Loucy (cell line): ENCODE measurements around the gene MT2A.
A peak's percentile ranks its signal among the peaks of the same experiment; 100 is the strongest.

ENCODE experiments used
- H2AFZ ChIP-seq: fragments of 200-600 bp; sonication (generic); 2 replicates; pipeline ENCODE4 v1.6.0; 2016; ENCODE audit warnings: antibody characterized with exemption, mild to moderate bottlenecking, low read length, moderate library complexity
- H3F3A ChIP-seq: fragments of 200-600 bp; 2 replicates; pipeline ENCODE4 v1.6.0; 2016; ENCODE audit warnings: antibody characterized with exemption, low read depth, mild to moderate bottlenecking
- H3K27me3 ChIP-seq: fragments of 200-600 bp; sonication (generic); 2 replicates; pipeline ENCODE4 v1.6.1; 2014; ENCODE audit warnings: low read length, mild to moderate bottlenecking; ENCODE audit not compliant: insufficient read depth, poor library complexity, severe bottlenecking
- H3K36me3 ChIP-seq: fragments of 200-600 bp; sonication (generic); 2 replicates; pipeline ENCODE4 v1.6.1; 2016; ENCODE audit warnings: low read length; ENCODE audit not compliant: insufficient read depth
- H3K4me1 ChIP-seq: fragments of 200-600 bp; sonication (generic); 2 replicates; pipeline ENCODE4 v1.5.1; 2014; ENCODE audit warnings: low read length, mild to moderate bottlenecking; ENCODE audit not compliant: insufficient read depth, poor library complexity, severe bottlenecking
- H3K4me2 ChIP-seq: fragments of 200-600 bp; sonication (generic); 2 replicates; pipeline ENCODE4 v1.6.0; 2014; ENCODE audit warnings: antibody characterized with exemption, low read length, low read depth, mild to moderate bottlenecking; ENCODE audit not compliant: poor library complexity, severe bottlenecking
- H3K4me3 ChIP-seq: fragments of 200-600 bp; sonication (generic); 2 replicates; pipeline ENCODE4 v1.5.1; 2014; ENCODE audit warnings: low read length, mild to moderate bottlenecking, mixed read lengths; ENCODE audit not compliant: poor library complexity, severe bottlenecking
- H3K79me2 ChIP-seq: fragments of 200-600 bp; sonication (generic); 2 replicates; pipeline ENCODE4 v1.6.1; 2014; ENCODE audit warnings: low read length; ENCODE audit not compliant: insufficient read depth
- H3K9ac ChIP-seq: fragments of 200-600 bp; sonication (generic); 2 replicates; pipeline ENCODE4 v1.6.0; 2014; ENCODE audit warnings: mild to moderate bottlenecking, low read depth, low read length, moderate library complexity; ENCODE audit not compliant: poor library complexity, severe bottlenecking
- H3K9me2 ChIP-seq: fragments of 200-600 bp; sonication (generic); replicated peaks from 2 replicates; pipeline ENCODE4 v1.6.1; 2016; ENCODE audit warnings: low read depth, low read length, mixed read lengths
- H3K9me3 ChIP-seq: fragments of 200-600 bp; sonication (generic); 2 replicates; pipeline ENCODE4 v1.6.1; 2014; ENCODE audit warnings: mild to moderate bottlenecking, antibody characterized with exemption, low read length, low read depth; ENCODE audit not compliant: insufficient read depth
- H4K20me1 ChIP-seq: fragments of 200-600 bp; sonication (generic); 2 replicates; pipeline ENCODE4 v1.6.0; 2014; ENCODE audit warnings: antibody characterized with exemption, low read length, mild to moderate bottlenecking; ENCODE audit not compliant: insufficient read depth, poor library complexity, severe bottlenecking
- CTCF ChIP-seq: fragments of 200-600 bp; sonication (generic); conservative IDR thresholded peaks from 2 replicates; pipeline ENCODE4 v1.5.1; 2014; ENCODE audit warnings: mild to moderate bottlenecking, antibody characterized with exemption, low read length
- EZH2phosphoT487 ChIP-seq: fragments of 200-600 bp; IDR thresholded peaks from 2 replicates; pipeline ENCODE4 v1.6.1; 2018; ENCODE audit warnings: antibody characterized with exemption, mild to moderate bottlenecking, moderate library complexity, borderline replicate concordance

The MT2A gene

DNA sequence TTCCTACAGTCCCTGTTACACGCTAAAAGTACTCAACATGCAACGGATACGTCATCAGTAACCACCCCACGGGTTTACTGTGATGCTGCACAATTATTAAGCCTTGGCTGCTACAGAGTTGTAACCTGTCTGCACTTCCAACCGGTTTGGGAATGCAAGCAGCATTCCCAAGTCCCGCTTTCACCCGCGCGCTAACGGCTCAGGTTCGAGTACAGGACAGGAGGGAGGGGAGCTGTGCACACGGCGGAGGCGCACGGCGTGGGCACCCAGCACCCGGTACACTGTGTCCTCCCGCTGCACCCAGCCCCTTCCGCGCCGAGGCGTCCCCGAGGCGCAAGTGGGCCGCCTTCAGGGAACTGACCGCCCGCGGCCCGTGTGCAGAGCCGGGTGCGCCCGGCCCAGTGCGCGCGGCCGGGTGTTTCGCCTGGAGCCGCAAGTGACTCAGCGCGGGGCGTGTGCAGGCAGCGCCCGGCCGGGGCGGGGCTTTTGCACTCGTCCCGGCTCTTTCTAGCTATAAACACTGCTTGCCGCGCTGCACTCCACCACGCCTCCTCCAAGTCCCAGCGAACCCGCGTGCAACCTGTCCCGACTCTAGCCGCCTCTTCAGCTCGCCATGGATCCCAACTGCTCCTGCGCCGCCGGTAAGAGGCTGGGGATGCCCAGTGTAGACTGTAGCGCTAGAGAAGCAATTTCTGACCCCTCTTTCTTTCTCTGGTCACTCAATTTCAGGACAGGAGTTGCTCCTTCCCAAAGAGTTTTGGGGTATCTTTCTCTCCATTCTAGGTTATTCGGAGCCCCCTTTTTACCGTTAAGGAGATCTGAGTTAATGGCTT lies at the start of gene MT2A:
Gene MT2A, plus strand, starts transcription at position 542 of the 833 bp plus-strand sequence. Its CDS starts 72 bp downstream, at position 614.
- Histone ChIP-seq H2AFZ (peak within 1 kb of the TSS; percentile 89), H3K4me1 (peaks cover 19% of the 10 kb centered on the region), H3F3A (no peaks in the 10 kb centered on the region)

DNA sequence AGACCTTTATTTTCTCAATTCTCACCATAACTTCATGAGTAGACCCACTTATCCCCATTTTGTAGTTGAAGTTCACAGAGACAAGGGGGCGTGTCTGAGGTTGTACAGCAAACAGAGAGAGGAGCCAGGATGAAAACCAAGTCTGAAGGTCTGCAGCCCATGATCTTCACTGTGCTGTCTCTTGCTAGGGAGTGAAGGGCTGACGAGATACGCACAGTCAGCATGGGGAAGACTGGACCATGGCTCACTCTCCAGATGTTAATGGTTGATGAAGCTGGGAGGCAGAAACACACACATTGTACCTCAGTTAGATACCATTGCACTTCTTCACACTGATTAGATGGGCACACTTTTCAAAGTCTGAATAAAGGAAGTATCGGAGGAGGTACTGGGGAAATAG lies 49.3 kb upstream of the MT2A start:
- Histone ChIP-seq H3K9me2 (no peaks in the 10 kb centered on the region), H3K79me2 (no peaks in the 10 kb centered on the region), H3K9me3 (no peaks in the 10 kb centered on the region)

More for the DNA sequence above, at the start of gene MT2A:
- no peaks in the 10 kb centered on the region for H3K27me3 ChIP-seq
- peak within 1 kb of the TSS; percentile 84 for H3K9ac ChIP-seq
- H3K4me2 ChIP-seq, result peak within 1 kb of the TSS; percentile 86
- H3K36me3 ChIP-seq, result no peaks in the 10 kb centered on the region
- H3K4me3 ChIP-seq, result peak within 1 kb of the TSS; percentile 77
- no peak for TF ChIP-seq EZH2phosphoT487
- no peak for TF ChIP-seq CTCF
- H3K9me3 ChIP-seq, result no peaks in the 10 kb centered on the region
- no peaks in the 10 kb centered on the region for H4K20me1 ChIP-seq
- H3K9me2 ChIP-seq, result no peaks in the 10 kb centered on the region
- peaks cover 7% of the 10 kb centered on the region for H3K79me2 ChIP-seq

GRCh38 chr16:56560447-56560846 lies 47.9 kb upstream of the MT2A start:
- no peaks in the 10 kb centered on the region for H3K79me2 ChIP-seq
- H3K4me2 ChIP-seq, result no peak overlapping the region
- H4K20me1 ChIP-seq, result no peaks in the 10 kb centered on the region
- no peaks in the 10 kb centered on the region for H3K27me3 ChIP-seq
- no peak overlapping the region for H2AFZ ChIP-seq
- no peaks in the 10 kb centered on the region for H3K9me3 ChIP-seq
- H3F3A ChIP-seq, result no peaks in the 10 kb centered on the region
- H3K9ac ChIP-seq, result no peak overlapping the region
- no peak for TF ChIP-seq EZH2phosphoT487
- TF ChIP-seq CTCF, result no peak
- no peak overlapping the region for H3K4me3 ChIP-seq
- H3K36me3 ChIP-seq, result no peaks in the 10 kb centered on the region
- H3K9me2 ChIP-seq, result no peaks in the 10 kb centered on the region
- H3K4me1 ChIP-seq, result no peaks in the 10 kb centered on the region

More for the DNA sequence above, 49.3 kb upstream of the MT2A start:
- Histone ChIP-seq H3K4me3 (no peak overlapping the region), H3K27me3 (no peaks in the 10 kb centered on the region), H3F3A (no peaks in the 10 kb centered on the region), H3K4me1 (no peaks in the 10 kb centered on the region), H3K36me3 (no peaks in the 10 kb centered on the region), H2AFZ (no peak overlapping the region), H3K4me2 (no peak overlapping the region), H3K9ac (no peak overlapping the region), H4K20me1 (no peaks in the 10 kb centered on the region)
- no peak for TF ChIP-seq EZH2phosphoT487
- no peak for TF ChIP-seq CTCF
